ENCODE measurements around the gene TMEM229A. TPM values are rescaled to one million over a fixed set of nuclear protein-coding genes. Genes with fewer than 3 reads are reported as not detected.

The TMEM229A gene
- total RNA-seq, 6 experiments from 2014 or later = not detected

GRCh38 chr7:123999703-124000102 lies 33.2 kb downstream of the TMEM229A start:
- DNase-seq = no peak

GRCh38 chr7:123998921-123999320 lies 33.9 kb downstream of the TMEM229A start:
- no peak overlapping the region for H3K27ac Mint-ChIP-seq
- H3K27me3 Mint-ChIP-seq (ENCODE audit: insufficient read depth) = no peaks in the 10 kb centered on the region
- DNase-seq = no peak
- H3K36me3 Mint-ChIP-seq (ENCODE audit: low read depth) = peaks cover 5% of the 10 kb centered on the region; the same call in 1 of the 2 replicates
- no peak for TF ChIP-seq CTCF (IDR thresholded peaks at IDR 0.05)
- H3K4me1 Mint-ChIP-seq (ENCODE audit: low read depth) = no peaks in the 10 kb centered on the region
- H3K4me3 Mint-ChIP-seq = no peak overlapping the region
- H3K9me3 Mint-ChIP-seq = peaks cover 42% of the 10 kb centered on the region

More at GRCh38 chr7:123999703-124000102, 33.2 kb downstream of the TMEM229A start:
- Mint-ChIP-seq H3K9me3 (peaks cover 45% of the 10 kb centered on the region), H3K36me3 (ENCODE audit: low read depth) (peaks cover 5% of the 10 kb centered on the region; the same call in 1 of the 2 replicates), H3K4me1 (ENCODE audit: low read depth) (no peaks in the 10 kb centered on the region), H3K4me3 (no peak overlapping the region), H3K27me3 (ENCODE audit: insufficient read depth) (no peaks in the 10 kb centered on the region), H3K27ac (no peak overlapping the region)
- no peak for TF ChIP-seq CTCF (IDR thresholded peaks at IDR 0.05)

GRCh38 chr7:123996327-123996625 lies 36.6 kb downstream of the TMEM229A start:
- TF ChIP-seq CTCF (IDR thresholded peaks at IDR 0.05) = no peak
- Mint-ChIP-seq H3K9me3 (peaks cover 27% of the 10 kb centered on the region), H3K36me3 (ENCODE audit: low read depth) (peaks cover 5% of the 10 kb centered on the region; the same call in 1 of the 2 replicates), H3K27ac (no peak overlapping the region), H3K4me3 (no peak overlapping the region), H3K4me1 (ENCODE audit: low read depth) (no peaks in the 10 kb centered on the region), H3K27me3 (ENCODE audit: insufficient read depth) (no peaks in the 10 kb centered on the region)
- no peak for DNase-seq

GRCh38 chr7:123995617-123996326 lies 37.1 kb downstream of the TMEM229A start:
- Mint-ChIP-seq H3K4me1 (ENCODE audit: low read depth) (no peaks in the 10 kb centered on the region), H3K27me3 (ENCODE audit: insufficient read depth) (no peaks in the 10 kb centered on the region), H3K27ac (no peak overlapping the region), H3K4me3 (no peak overlapping the region), H3K36me3 (ENCODE audit: low read depth) (peaks cover 5% of the 10 kb centered on the region; the same call in 1 of the 2 replicates), H3K9me3 (peaks cover 27% of the 10 kb centered on the region)
- no peak for DNase-seq
- TF ChIP-seq CTCF (IDR thresholded peaks at IDR 0.05) = no peak

- Mint-ChIP-seq H3K27ac (no peak overlapping the region), H3K4me3 (no peak overlapping the region), H3K4me1 (ENCODE audit: low read depth) (no peaks in the 10 kb centered on the region), H3K27me3 (ENCODE audit: insufficient read depth) (no peaks in the 10 kb centered on the region), H3K9me3 (peaks cover 35% of the 10 kb centered on the region), H3K36me3 (ENCODE audit: low read depth) (peaks cover 5% of the 10 kb centered on the region; the same call in 1 of the 2 replicates)
- no peak for DNase-seq
- TF ChIP-seq CTCF (IDR thresholded peaks at IDR 0.05) = no peak
These were observed 38.4 kb downstream of the TMEM229A start for GRCh38 chr7:123994449-123994848.

Data from HFFc6 (cell line).